IMR-90 (cell line): ENCODE data around the gene REPS2. TPM values are rescaled to one million over a fixed set of nuclear protein-coding genes. Genes with fewer than 3 reads are reported as not detected.

Experiments
- ATAC-seq: fragments of 200-7000 bp; cut with Tn5 transposase; 2 replicates; pipeline ENCODE4 v1.9.1; 2020; ENCODE audit warnings: low read depth, mild to moderate bottlenecking, moderate library complexity
- BruUV-seq: library from RNA; stranded (reverse); fragments of 400-500 nt; replicated peaks from 2 replicates; lab custom pipeline; 2021; lab: Mats Ljungman, UMichigan
- CTCF ChIA-PET: fragments of 300-600 bp; formaldehyde crosslinking; extraction: SDS; loops from one replicate; lab custom pipeline; 2021; ENCODE audit warnings: antibody characterized with exemption; lab: Yijun Ruan, JAX
- POLR2A ChIA-PET: fragments of 300-600 bp; sonication (Branson Sonifier 250); formaldehyde crosslinking; loops from one replicate; lab custom pipeline; 2022; ENCODE audit warnings: antibody characterized with exemption; ENCODE audit not compliant: unreplicated experiment; lab: Charles Lee
- DNase-seq: peaks from one replicate; pipeline ENCODE4 v3.0.0; 2013
- H2AFZ ChIP-seq: replicated peaks from 2 replicates; pipeline ENCODE3; 2013; ENCODE audit warnings: low read length, mild to moderate bottlenecking; ENCODE audit not compliant: poor library complexity
- H2AK5ac ChIP-seq: 2 replicates; pipeline ENCODE4 v1.6.1; 2013; ENCODE audit warnings: low read depth, low read length, inconsistent platforms
- H2AK9ac ChIP-seq: replicated peaks from 2 replicates; pipeline ENCODE3; 2013; ENCODE audit warnings: mild to moderate bottlenecking, low read depth, low read length, moderate library complexity; ENCODE audit not compliant: poor library complexity
- H2BK120ac ChIP-seq: 2 replicates; pipeline ENCODE4 v1.6.1; 2013; ENCODE audit warnings: low read depth, low read length, inconsistent platforms
- H2BK15ac ChIP-seq: 3 replicates; pipeline ENCODE4 v1.6.1; 2013; ENCODE audit warnings: low read depth, low read length, inconsistent platforms
- H2BK20ac ChIP-seq: 2 replicates; pipeline ENCODE4 v1.6.1; 2013; ENCODE audit warnings: low read depth, mild to moderate bottlenecking, inconsistent platforms, low read length, moderate library complexity
- H2BK5ac ChIP-seq: 2 replicates; pipeline ENCODE4 v1.6.1; 2013; ENCODE audit warnings: mild to moderate bottlenecking, low read depth, low read length, inconsistent platforms; ENCODE audit not compliant: poor library complexity, severe bottlenecking
- H3K14ac ChIP-seq: replicated peaks from 2 replicates; pipeline ENCODE4 v1.6.1; 2013; ENCODE audit warnings: low read depth, low read length, inconsistent platforms
- H3K18ac ChIP-seq: 2 replicates; pipeline ENCODE4 v1.6.1; 2013; ENCODE audit warnings: low read depth, low read length, control low read depth
- H3K23ac ChIP-seq: 2 replicates; pipeline ENCODE4 v1.6.1; 2013; ENCODE audit warnings: low read depth, low read length, inconsistent platforms
- H3K27ac ChIP-seq: 2 replicates; pipeline ENCODE4 v1.5.1; 2013; ENCODE audit warnings: mild to moderate bottlenecking, control low read depth, low read length; ENCODE audit not compliant: insufficient read depth
- H3K27me3 ChIP-seq: 2 replicates; pipeline ENCODE4 v1.6.1; 2013; ENCODE audit warnings: low read length; ENCODE audit not compliant: control insufficient read depth, insufficient read depth
- H3K36me3 ChIP-seq: 2 replicates; pipeline ENCODE4 v1.6.1; 2013; ENCODE audit warnings: low read length, mixed read lengths; ENCODE audit not compliant: control insufficient read depth, insufficient read depth
- H3K4ac ChIP-seq: 2 replicates; pipeline ENCODE4 v1.6.1; 2013; ENCODE audit warnings: low read depth, low read length, inconsistent platforms
- H3K4me1 ChIP-seq: 2 replicates; pipeline ENCODE4 v1.6.1; 2013; ENCODE audit warnings: low read length, mixed read lengths; ENCODE audit not compliant: control insufficient read depth, insufficient read depth
- H3K4me2 ChIP-seq: 2 replicates; pipeline ENCODE4 v1.6.1; 2013; ENCODE audit warnings: low read depth, mild to moderate bottlenecking, control low read depth, low read length, moderate library complexity
- H3K4me3 ChIP-seq: 2 replicates; pipeline ENCODE4 v1.5.1; 2013; ENCODE audit warnings: low read depth, mild to moderate bottlenecking, control low read depth, low read length, moderate library complexity; ENCODE audit not compliant: insufficient read depth
- H3K56ac ChIP-seq: 2 replicates; pipeline ENCODE4 v1.6.1; 2013; ENCODE audit warnings: low read length, inconsistent platforms; ENCODE audit not compliant: insufficient read depth; ENCODE audit errors: extremely low read depth
- H3K79me1 ChIP-seq, 2 experiments: 2 replicates each; pipeline ENCODE4 v1.6.1; 2013; ENCODE audit warnings: low read length in 2 of 2, inconsistent platforms in 1 of 2, low read depth in 1 of 2
- H3K9ac ChIP-seq: 2 replicates; pipeline ENCODE4 v1.6.1; 2013; ENCODE audit warnings: low read depth, low read length, control low read depth
- H3K9me1 ChIP-seq: 2 replicates; pipeline ENCODE4 v1.6.1; 2013; ENCODE audit warnings: low read length, inconsistent platforms; ENCODE audit not compliant: insufficient read depth
- H3K9me3 ChIP-seq: 2 replicates; pipeline ENCODE4 v1.6.1; 2013; ENCODE audit warnings: low read length; ENCODE audit not compliant: control insufficient read depth, insufficient read depth
- H4K20me1 ChIP-seq: 2 replicates; pipeline ENCODE4 v1.6.1; 2013; ENCODE audit warnings: low read length, inconsistent platforms; ENCODE audit not compliant: insufficient read depth
- H4K5ac ChIP-seq: 2 replicates; pipeline ENCODE4 v1.6.1; 2013; ENCODE audit warnings: mild to moderate bottlenecking, low read depth, low read length, control low read depth
- H4K8ac ChIP-seq, 2 experiments: 2 replicates each; pipeline ENCODE4 v1.6.1; 2013; ENCODE audit warnings: low read depth in 2 of 2, low read length in 2 of 2, control low read depth in 1 of 2, inconsistent platforms in 1 of 2
- H4K91ac ChIP-seq: 2 replicates; pipeline ENCODE4 v1.6.1; 2013; ENCODE audit warnings: low read depth, low read length, inconsistent platforms; ENCODE audit not compliant: insufficient read depth
- BHLHE40 ChIP-seq: fragments of 150-350 bp; IDR thresholded peaks from 2 replicates; pipeline ENCODE4 v1.6.1; 2016; ENCODE audit warnings: mild to moderate bottlenecking, low read depth, low read length
- WGBS, 2 experiments: methylation state at CpG; one replicate each; pipeline versions ENCODE4 v1.1.5 to v1.1.7; 2013; ENCODE audit warnings: missing lambda C conversion rate in 2 of 2; ENCODE audit not compliant: insufficient read length in 1 of 2; ENCODE audit errors: extremely low coverage in 2 of 2; 5-methylcytosine and 5-hydroxymethylcytosine counted together
- dilution Hi-C: fragments of 300-500 bp; cut with HindIII; formaldehyde crosslinking; loops from one replicate; pipeline ENCODE4 v1.14.3; 2018; ENCODE audit warnings: low sequenced_read_pairs; ENCODE audit not compliant: unreplicated experiment
- in situ Hi-C: fragments of 300-500 bp; cut with MboI; formaldehyde crosslinking; loops from 3 replicates; pipeline ENCODE4 v1.14.3; 2019; ENCODE audit warnings: low sequenced_read_pairs, inconsistent platforms, mixed read lengths
- intact Hi-C: fragments of 100-400 bp; cut with micrococcal nuclease; formaldehyde crosslinking; loops from 2 replicates; pipeline ENCODE4 v1.10.0; 2022
- polyA plus RNA-seq, 3 experiments: library from polyadenylated mRNA; depleted of rRNA; stranded (reverse); fragments of >200 nt; gene quantifications; 2 replicates each; pipeline ENCODE4 v1.2.3, GENCODE V29; 2012; ENCODE audit warnings: low replicate concordance in 1 of 3
- total RNA-seq: library from RNA; depleted of rRNA; stranded (reverse); fragments of >200 nt; gene quantifications from 2 replicates; pipeline ENCODE4 v1.2.3, GENCODE V29; 2012

REPS2 gene
- total and polyA plus RNA-seq, 2 of the 4 experiments (the other 2 are of a cell fraction): 0.02 to 0.18 TPM

DNA sequence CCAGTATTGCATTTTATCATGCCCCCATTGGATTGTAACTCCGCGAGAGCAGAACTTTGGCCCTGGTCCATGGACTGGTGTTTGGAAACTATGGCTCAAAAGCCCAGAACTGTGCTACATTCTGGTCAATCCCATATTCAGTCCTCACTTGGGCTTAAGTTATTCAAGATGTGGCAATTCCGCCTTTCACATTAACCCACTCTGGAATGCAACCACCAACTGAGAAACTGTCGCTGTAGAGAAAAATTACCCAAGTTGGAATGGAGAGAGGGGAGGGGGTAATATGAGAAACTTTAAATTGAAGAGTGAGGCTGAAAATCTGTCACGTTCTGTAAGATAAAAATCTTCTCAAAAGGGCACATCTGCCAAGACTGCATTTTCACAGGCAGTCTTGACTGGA is 239.0 kb downstream of the REPS2 start:
- Histone ChIP-seq H3K23ac (no peak overlapping the region), H3K4me1 (no peaks in the 10 kb centered on the region), H4K5ac (no peak overlapping the region), H3K27ac (no peak overlapping the region), H2AK9ac (no peak overlapping the region), H3K4ac (no peak overlapping the region), H4K20me1 (no peaks in the 10 kb centered on the region), H3K27me3 (no peaks in the 10 kb centered on the region; the same call in 1 of the 2 replicates), H2BK120ac (no peak overlapping the region), H4K91ac (no peak overlapping the region), H2BK5ac (no peak overlapping the region), H3K36me3 (no peaks in the 10 kb centered on the region), H3K9me1 (no peaks in the 10 kb centered on the region), H3K4me3 (no peak overlapping the region), H3K4me2 (no peak overlapping the region), H3K9ac (no peak overlapping the region), H2AK5ac (no peak overlapping the region), H4K8ac (no peak overlapping the region), H3K14ac (no peak overlapping the region), H2AFZ (no peak overlapping the region), H3K18ac (no peak overlapping the region), H3K9me3 (no peaks in the 10 kb centered on the region; the same call in 1 of the 2 replicates), H3K79me1 (no peaks in the 10 kb centered on the region), H2BK20ac (no peak overlapping the region), H2BK15ac (no peak overlapping the region), H3K56ac (no peak overlapping the region)
- no TSS peak for BruUV-seq
- intact Hi-C loops (no loop called here), in situ Hi-C loops (no loop called here), dilution Hi-C loops (no loop called here)
- WGBS, 2 experiments: 75% methylated on average over 2 of the region's 5 CpGs; no CpG with 5 or more reads in 1 of the 2 experiments
- no peak for TF ChIP-seq BHLHE40
- ChIA-PET CTCF (no interaction called here), POLR2A (no interaction called here)
- DNase-seq (no peak), ATAC-seq (no peak)
